MCF 10A (cell line): ENCODE data around the gene AASDH. TPM values are rescaled to one million over a fixed set of nuclear protein-coding genes. Genes with fewer than 3 reads are reported as not detected.
A peak's percentile ranks its signal among the peaks of the same experiment; 100 is the strongest.

Experiments
- BruUV-seq: library from RNA; stranded (reverse); fragments of 400-500 nt; replicated peaks from 2 replicates; lab custom pipeline; 2021; lab: Mats Ljungman, UMichigan
- CTCF ChIA-PET: fragments of 300-600 bp; sonication (Branson Sonifier 250); formaldehyde crosslinking; extraction: SDS; loops from one replicate; lab custom pipeline; 2021; ENCODE audit warnings: antibody characterized with exemption, inconsistent platforms; lab: Yijun Ruan, JAX
- POLR2A ChIA-PET: fragments of 300-600, 350-650 bp; sonication (Branson Sonifier 250); formaldehyde crosslinking; extraction: SDS; loops from one replicate; lab custom pipeline; 2020; ENCODE audit warnings: antibody characterized with exemption, inconsistent platforms; lab: Yijun Ruan, JAX
- DNase-seq: peaks from one replicate; pipeline ENCODE4 v3.0.0-alpha.2; 2018; ENCODE audit not compliant: unreplicated experiment
- H3K27ac Mint-ChIP-seq: one replicate; pipeline ENCODE4 v1.8.0; 2022; ENCODE audit warnings: mild to moderate bottlenecking, low read depth, mixed read lengths; ENCODE audit not compliant: unreplicated experiment
- H3K27me3 Mint-ChIP-seq: one replicate; pipeline ENCODE4 v1.8.0; 2022; ENCODE audit warnings: mixed read lengths; ENCODE audit not compliant: insufficient read depth, unreplicated experiment
- H3K36me3 Mint-ChIP-seq: one replicate; pipeline ENCODE4 v1.8.0; 2022; ENCODE audit warnings: mild to moderate bottlenecking, moderate library complexity, mixed read lengths; ENCODE audit not compliant: insufficient read depth, unreplicated experiment
- H3K4me1 Mint-ChIP-seq: one replicate; pipeline ENCODE4 v1.8.0; 2022; ENCODE audit warnings: mixed read lengths; ENCODE audit not compliant: insufficient read depth, unreplicated experiment
- H3K4me3 Mint-ChIP-seq: one replicate; pipeline ENCODE4 v1.8.0; 2022; ENCODE audit warnings: mild to moderate bottlenecking, moderate library complexity, mixed read lengths; ENCODE audit not compliant: unreplicated experiment
- H3K9me3 Mint-ChIP-seq: one replicate; pipeline ENCODE4 v1.8.0; 2022; ENCODE audit warnings: mixed read lengths; ENCODE audit not compliant: unreplicated experiment
- CTCF ChIP-seq: fragments of 200-600 bp; IDR thresholded peaks from one replicate; pipeline ENCODE4 v1.8.0; 2022; ENCODE audit warnings: antibody characterized with exemption, mild to moderate bottlenecking; ENCODE audit not compliant: unreplicated experiment
- intact Hi-C: fragments of 100-400 bp; cut with micrococcal nuclease; formaldehyde crosslinking; loops from 2 replicates; pipeline ENCODE4 v1.14.1; 2022
- total RNA-seq: library from RNA; stranded (reverse); gene quantifications from 2 replicates; pipeline ENCODE4 v1.2.3, GENCODE V29; 2022

Gene AASDH
- total RNA-seq, 1 experiment from 2014 or later = 10.8 TPM

- no peaks in the 10 kb centered on the region for H3K9me3 Mint-ChIP-seq
- ChIA-PET CTCF (interaction anchor here (0.6 to 0.9 kb wide), 2 partner anchors 16 to 430 kb away, joined by 3 to 4 read pairs; no protein-coding TSS in a partner anchor), POLR2A (interaction anchor here (0.6 to 3.6 kb wide), 10 partner anchors 17 to 499 kb away, joined by 3 to 89 read pairs (median 3); partner anchors contain the start of genes AASDH, CEP135, PAICS and PPAT)
- intact Hi-C loops = loop anchor here (2.0 kb wide), 1 partner anchor 25 kb away; the partner anchor contains the start of gene PPAT
- H3K27ac Mint-ChIP-seq = peak overlapping the region; percentile 98
- no peaks in the 10 kb centered on the region for H3K27me3 Mint-ChIP-seq
- DNase-seq = no peak
- peak overlapping the region; percentile 72 for H3K4me3 Mint-ChIP-seq
- TF ChIP-seq CTCF = no peak
- BruUV-seq = no TSS peak
- peaks cover 14% of the 10 kb centered on the region for H3K4me1 Mint-ChIP-seq
- peaks cover 25% of the 10 kb centered on the region for H3K36me3 Mint-ChIP-seq
Observed at GRCh38 chr4:56409511-56410090, 22.3 kb upstream of the AASDH start.

GRCh38 chr4:56408978-56409377, 21.7 kb upstream of the AASDH start:
- CTCF ChIA-PET = interaction anchor here (0.7 kb wide), 1 partner anchor 523 kb away, joined by 3 read pairs; no protein-coding TSS in a partner anchor
- Mint-ChIP-seq H3K27ac (no peak overlapping the region), H3K4me3 (no peak overlapping the region), H3K9me3 (no peaks in the 10 kb centered on the region), H3K4me1 (peaks cover 14% of the 10 kb centered on the region), H3K27me3 (no peaks in the 10 kb centered on the region), H3K36me3 (peaks cover 32% of the 10 kb centered on the region)
- BruUV-seq = no TSS peak
- intact Hi-C loops = no loop called here
- no peak for TF ChIP-seq CTCF
- POLR2A ChIA-PET = interaction anchor here (0.6 to 3.6 kb wide), 6 partner anchors 22 to 500 kb away, joined by 3 to 89 read pairs (median 8); partner anchors contain the start of genes AASDH, PAICS, PPAT and SRP72
- no peak for DNase-seq

- intact Hi-C loops = no loop called here
- no peaks in the 10 kb centered on the region for H3K27me3 Mint-ChIP-seq
- no peak overlapping the region for H3K27ac Mint-ChIP-seq
- BruUV-seq = no TSS peak
- H3K36me3 Mint-ChIP-seq = peaks cover 52% of the 10 kb centered on the region
- TF ChIP-seq CTCF = no peak
- ChIA-PET POLR2A (interaction anchor here (0.8 to 5.6 kb wide), 3 partner anchors 18 to 62 kb away, joined by 3 to 29 read pairs (median 4); partner anchors contain the start of genes AASDH, PAICS and PPAT), CTCF (no interaction called here)
- DNase-seq = no peak
- peaks cover 10% of the 10 kb centered on the region for H3K4me1 Mint-ChIP-seq
- H3K9me3 Mint-ChIP-seq = no peaks in the 10 kb centered on the region
- no peak overlapping the region for H3K4me3 Mint-ChIP-seq
Observed at GRCh38 chr4:56406151-56406550, 18.9 kb upstream of the AASDH start.

- H3K27me3 Mint-ChIP-seq = no peaks in the 10 kb centered on the region
- intact Hi-C loops = no loop called here
- CTCF ChIA-PET = interaction anchor here (0.6 to 1.5 kb wide), 6 partner anchors 18 to 395 kb away, joined by 3 to 6 read pairs (median 4); partner anchors contain the start of gene AASDH
- no TSS peak for BruUV-seq
- H3K4me1 Mint-ChIP-seq = peaks cover 5% of the 10 kb centered on the region
- no peaks in the 10 kb centered on the region for H3K9me3 Mint-ChIP-seq
- peaks cover 59% of the 10 kb centered on the region for H3K36me3 Mint-ChIP-seq
- POLR2A ChIA-PET = interaction anchor here (0.7 to 5.6 kb wide), 4 partner anchors 10 to 458 kb away, joined by 3 to 29 read pairs (median 4); partner anchors contain the start of gene AASDH
- no peak for DNase-seq
- TF ChIP-seq CTCF = no peak
- H3K4me3 Mint-ChIP-seq = no peak overlapping the region
- H3K27ac Mint-ChIP-seq = no peak overlapping the region
Observed at GRCh38 chr4:56405016-56405415, 17.7 kb upstream of the AASDH start.
